Testis (tissue), 2 donors: ENCODE results near the gene SLC39A5.
A peak's percentile ranks its signal among the peaks of the same experiment; 100 is the strongest.

Experiments used
- CTCF ChIP-seq, 3 experiments: fragments of 450-650 bp in 2 of 3; fragments of 200-600 bp in 1 of 3; sonication (generic) in 1 of 3; IDR thresholded peaks; one replicate each; pipeline ENCODE4 v1.5.1; 2016 to 2019; ENCODE audit warnings: antibody characterized with exemption in 3 of 3, mild to moderate bottlenecking in 2 of 3, moderate library complexity in 1 of 3
- POLR2A ChIP-seq: fragments of 450-650 bp; IDR thresholded peaks from one replicate; pipeline ENCODE4 v1.6.1; 2017; ENCODE audit warnings: antibody characterized with exemption, mild to moderate bottlenecking, moderate library complexity

DNA sequence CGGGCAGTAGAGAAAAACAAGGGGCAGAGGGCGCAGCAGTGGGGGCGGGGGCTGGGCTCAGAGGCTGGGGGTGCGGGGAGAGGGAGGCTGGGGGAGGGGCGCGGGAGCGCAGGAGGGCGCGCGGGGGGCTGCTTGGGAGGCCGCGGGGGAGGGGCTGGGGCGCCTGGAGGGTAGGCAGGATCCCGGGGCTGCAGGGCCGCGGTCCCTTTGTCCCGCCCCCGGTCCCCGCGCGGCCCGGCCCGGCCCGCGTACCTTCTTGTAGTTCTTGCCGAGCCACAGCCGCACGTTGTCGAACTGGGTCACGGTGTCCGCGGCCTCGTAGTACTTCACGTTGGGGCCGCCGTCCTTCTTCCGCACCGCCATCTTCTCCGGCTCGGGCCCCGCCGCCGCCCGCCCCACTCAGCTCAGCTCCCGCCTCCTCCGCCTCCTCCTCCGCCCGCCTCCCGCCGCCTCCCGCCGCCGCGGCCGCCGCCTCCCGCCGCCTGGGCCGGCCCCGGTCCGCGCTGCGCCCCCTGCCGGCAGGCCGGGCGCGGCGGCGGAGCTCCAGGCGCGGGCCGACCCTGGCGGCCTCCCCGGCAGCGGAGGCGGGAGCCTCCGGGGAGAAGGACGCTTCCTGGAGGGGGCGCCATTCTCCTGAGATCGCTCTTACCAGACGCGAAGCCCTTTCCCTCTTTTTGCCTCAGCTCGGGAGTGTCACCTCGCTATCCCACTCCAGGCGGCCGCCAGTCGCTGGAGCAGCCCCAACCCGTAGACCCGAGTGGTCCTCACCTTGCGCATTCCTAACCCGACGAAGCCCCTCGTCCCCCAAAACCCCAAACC lies 40.5 kb upstream of the SLC39A5 start, which contains the start of gene SMARCC2:
- TF ChIP-seq CTCF (IDR thresholded peaks at IDR 0.05), result peak; percentile 64 to 97 (median 68)
- TF ChIP-seq POLR2A, result no peak
